Brain microvascular endothelial cell (primary cell): Measurements from ENCODE around the gene SLC5A5.

Experiments
- DNase-seq: peaks from one replicate; pipeline ENCODE4 v3.0.0-alpha.2; 2020
- H3K27ac ChIP-seq: fragments of 250-450 bp; sonication (Bioruptor Pico); 2 replicates; pipeline ENCODE4 v1.5.1; 2020; ENCODE audit warnings: mild to moderate bottlenecking, moderate library complexity
- H3K27me3 ChIP-seq: fragments of 250-450 bp; sonication (Bioruptor Pico); replicated peaks from 2 replicates; pipeline ENCODE4 v1.5.1; 2020; ENCODE audit warnings: mild to moderate bottlenecking
- H3K36me3 ChIP-seq: fragments of 250-450 bp; sonication (Bioruptor Pico); replicated peaks from 2 replicates; pipeline ENCODE4 v1.5.1; 2020; ENCODE audit warnings: mild to moderate bottlenecking
- H3K4me3 ChIP-seq: 2 replicates; pipeline ENCODE4 v1.5.1; 2011; ENCODE audit warnings: low read depth, mild to moderate bottlenecking, control low read depth, low read length, moderate library complexity
- CTCF ChIP-seq: IDR thresholded peaks from 2 replicates; pipeline ENCODE4 v1.5.1; 2011; ENCODE audit warnings: low read depth, mild to moderate bottlenecking, moderate library complexity, low read length, control low read depth, inconsistent platforms; ENCODE audit errors: missing control alignments
- in situ Hi-C: cut with HindIII; loops from 2 replicates; pipeline ENCODE4 v1.10.0; 2017; ENCODE audit warnings: low sequenced_read_pairs, low pct_ligation_motif_present

SLC5A5 gene

GRCh38 chr19:17866312-17866963 lies 5.3 kb upstream of the SLC5A5 start:
- peaks cover 28% of the 10 kb centered on the region for H3K27me3 ChIP-seq
- no peak for TF ChIP-seq CTCF
- no peak for DNase-seq
- peaks cover 46% of the 10 kb centered on the region for H3K36me3 ChIP-seq
- in situ Hi-C loops = no loop called here
- no peak overlapping the region for H3K4me3 ChIP-seq
- no peak overlapping the region for H3K27ac ChIP-seq

GRCh38 chr19:17866964-17867486 lies 4.7 kb upstream of the SLC5A5 start:
- no peak for TF ChIP-seq CTCF
- no peak for DNase-seq
- peaks cover 41% of the 10 kb centered on the region for H3K36me3 ChIP-seq
- H3K4me3 ChIP-seq = no peak overlapping the region
- in situ Hi-C loops = no loop called here
- H3K27ac ChIP-seq = no peak overlapping the region
- H3K27me3 ChIP-seq = peaks cover 33% of the 10 kb centered on the region

- in situ Hi-C loops = no loop called here
- Histone ChIP-seq H3K27me3 (peaks cover 49% of the 10 kb centered on the region), H3K36me3 (peaks cover 24% of the 10 kb centered on the region), H3K4me3 (no peak overlapping the region), H3K27ac (no peak overlapping the region)
- DNase-seq = no peak
- TF ChIP-seq CTCF = no peak
Observed at GRCh38 chr19:17868669-17869068, 3.1 kb upstream of the SLC5A5 start.

- H3K27ac ChIP-seq = no peak overlapping the region
- peaks cover 52% of the 10 kb centered on the region for H3K27me3 ChIP-seq
- no peak for DNase-seq
- H3K36me3 ChIP-seq = peaks cover 19% of the 10 kb centered on the region
- in situ Hi-C loops = no loop called here
- TF ChIP-seq CTCF = no peak
- H3K4me3 ChIP-seq = no peak overlapping the region
Observed at GRCh38 chr19:17869114-17869608, 2.6 kb upstream of the SLC5A5 start.

- in situ Hi-C loops = no loop called here
- TF ChIP-seq CTCF = no peak
- Histone ChIP-seq H3K4me3 (no peak overlapping the region), H3K36me3 (no peaks in the 10 kb centered on the region), H3K27me3 (peaks cover 52% of the 10 kb centered on the region), H3K27ac (no peak overlapping the region)
- DNase-seq = no peak
Observed at GRCh38 chr19:17871032-17871877, 490 bp upstream of the SLC5A5 start.
